Measurements from ENCODE around the gene JADE2.

- no peak for TF ChIP-seq CTCF (IDR thresholded peaks at IDR 0.05)
- TF ChIP-seq POLR2A (IDR thresholded peaks at IDR 0.05) = no peak
Measured at GRCh38 chr5:134492568-134492967, 32.9 kb upstream of the JADE2 start.
